Thyroid gland (tissue), 4 donors: ENCODE results near the gene GOLGA6L7.
"Not testable (repeated sequence)": the region's sequence is repeated elsewhere in the genome, so short reads cannot be mapped to it uniquely, and the experiment has no call there.

Experiments
- CTCF ChIP-seq, 6 experiments: fragments of 200-600 bp in 3 of 6; fragments of 450-650 bp in 3 of 6; sonication (generic) in 3 of 6; IDR thresholded peaks; one replicate each; pipeline ENCODE4 v1.5.1; 2016 to 2019; ENCODE audit warnings: antibody characterized with exemption in 6 of 6, mild to moderate bottlenecking in 2 of 6, inconsistent platforms in 1 of 6, moderate library complexity in 1 of 6
- POLR2A ChIP-seq, 2 donors: fragments of 450-650 bp; IDR thresholded peaks; one replicate each; pipeline ENCODE4 v1.6.1; 2017; ENCODE audit warnings: antibody characterized with exemption in 2 of 2, mild to moderate bottlenecking in 2 of 2, moderate library complexity in 1 of 2

- not testable (repeated sequence) for TF ChIP-seq POLR2A, CTCF (IDR thresholded peaks at IDR 0.05)
These were observed 38.0 kb downstream of the GOLGA6L7 start for GRCh38 chr15:28810444-28810843.
